ENCODE results near the gene HNF4A. TPM values are rescaled to one million over a fixed set of nuclear protein-coding genes. Genes with fewer than 3 reads are reported as not detected.

The HNF4A gene
- total RNA-seq, 1 experiment from 2014 or later: 0.13 TPM

DNA sequence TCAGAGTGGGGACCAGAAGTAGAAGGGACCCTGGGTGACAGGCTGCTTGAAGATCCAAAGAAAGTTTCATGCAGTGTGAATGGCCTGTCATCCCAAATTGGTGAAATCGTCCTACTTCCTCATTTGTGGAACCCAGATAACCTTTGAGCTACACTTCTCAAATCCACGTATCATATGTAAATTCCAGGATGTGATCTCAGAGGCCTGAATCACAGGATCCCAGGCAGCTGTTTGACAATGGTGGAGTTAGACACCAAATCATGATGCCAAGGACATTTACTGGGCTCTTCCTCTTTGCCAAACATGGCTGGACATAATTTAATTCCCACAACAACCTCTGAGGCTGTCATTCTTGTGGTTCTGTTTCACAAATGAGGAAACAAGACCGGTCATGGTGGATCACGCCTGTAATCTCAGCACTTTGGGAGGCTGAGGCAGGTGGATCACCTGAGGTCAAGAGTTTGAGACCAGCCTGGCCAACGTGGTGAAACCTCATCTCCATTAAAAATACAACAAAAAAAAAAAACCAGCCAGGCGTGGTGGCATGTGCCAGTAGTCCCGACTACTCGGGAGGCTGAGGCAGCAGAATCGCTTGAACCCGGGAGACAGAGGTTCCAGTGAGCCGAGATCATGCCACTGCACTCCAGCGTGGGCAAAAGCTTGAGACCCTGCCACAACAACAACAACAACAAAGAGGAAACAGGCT lies 80.3 kb downstream of the HNF4A start:
- no peaks in the 10 kb centered on the region for H4K20me1 ChIP-seq (ENCODE audit: insufficient read depth)
- no peak overlapping the region for H3K4me3 ChIP-seq
- no peaks in the 10 kb centered on the region for H3K9me2 ChIP-seq (ENCODE audit: insufficient read depth)
- no peaks in the 10 kb centered on the region for H3K27me3 ChIP-seq (ENCODE audit: insufficient read depth, low read depth)
- peak overlapping the region; percentile 58 for H2AFZ ChIP-seq
- intact Hi-C loops (cut with micrococcal nuclease; ENCODE audit: unreplicated experiment): no loop called here
- H3K9me3 ChIP-seq (ENCODE audit: insufficient read depth, low read depth): no peaks in the 10 kb centered on the region
- H3K79me2 ChIP-seq (ENCODE audit: low read depth): no peaks in the 10 kb centered on the region
- peak in 1 of 2 experiments; percentile 58 for DNase-seq
- BruUV-seq (replicated peaks): no TSS peak
- H3K4me1 ChIP-seq (replicated peaks; ENCODE audit: insufficient read depth): peaks cover 10% of the 10 kb centered on the region; the same call in 1 of the 2 replicates
- H3F3A ChIP-seq (ENCODE audit: insufficient read depth, low read depth): peaks cover 18% of the 10 kb centered on the region; the same call in 1 of the 2 replicates
- H3K4me2 ChIP-seq: no peak overlapping the region
- TF ChIP-seq EZH2 (IDR thresholded peaks at IDR 0.05; ENCODE audit: low read depth): no peak
- TF ChIP-seq, protein P1, sequence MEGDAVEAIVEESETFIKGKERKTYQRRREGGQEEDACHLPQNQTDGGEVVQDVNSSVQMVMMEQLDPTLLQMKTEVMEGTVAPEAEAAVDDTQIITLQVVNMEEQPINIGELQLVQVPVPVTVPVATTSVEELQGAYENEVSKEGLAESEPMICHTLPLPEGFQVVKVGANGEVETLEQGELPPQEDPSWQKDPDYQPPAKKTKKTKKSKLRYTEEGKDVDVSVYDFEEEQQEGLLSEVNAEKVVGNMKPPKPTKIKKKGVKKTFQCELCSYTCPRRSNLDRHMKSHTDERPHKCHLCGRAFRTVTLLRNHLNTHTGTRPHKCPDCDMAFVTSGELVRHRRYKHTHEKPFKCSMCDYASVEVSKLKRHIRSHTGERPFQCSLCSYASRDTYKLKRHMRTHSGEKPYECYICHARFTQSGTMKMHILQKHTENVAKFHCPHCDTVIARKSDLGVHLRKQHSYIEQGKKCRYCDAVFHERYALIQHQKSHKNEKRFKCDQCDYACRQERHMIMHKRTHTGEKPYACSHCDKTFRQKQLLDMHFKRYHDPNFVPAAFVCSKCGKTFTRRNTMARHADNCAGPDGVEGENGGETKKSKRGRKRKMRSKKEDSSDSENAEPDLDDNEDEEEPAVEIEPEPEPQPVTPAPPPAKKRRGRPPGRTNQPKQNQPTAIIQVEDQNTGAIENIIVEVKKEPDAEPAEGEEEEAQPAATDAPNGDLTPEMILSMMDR (conservative IDR thresholded peaks at IDR 0.05): no peak
- ChIA-PET POLR2A (ENCODE audit: unreplicated experiment) (no interaction called here), CTCF (interaction anchor here (0.6 to 0.7 kb wide), 3 partner anchors 69 to 331 kb away, joined by 3 to 9 read pairs (median 3); no protein-coding TSS in a partner anchor)
- H3K36me3 ChIP-seq (ENCODE audit: low read depth): no peaks in the 10 kb centered on the region
- no peak overlapping the region for H3K27ac ChIP-seq

DNA sequence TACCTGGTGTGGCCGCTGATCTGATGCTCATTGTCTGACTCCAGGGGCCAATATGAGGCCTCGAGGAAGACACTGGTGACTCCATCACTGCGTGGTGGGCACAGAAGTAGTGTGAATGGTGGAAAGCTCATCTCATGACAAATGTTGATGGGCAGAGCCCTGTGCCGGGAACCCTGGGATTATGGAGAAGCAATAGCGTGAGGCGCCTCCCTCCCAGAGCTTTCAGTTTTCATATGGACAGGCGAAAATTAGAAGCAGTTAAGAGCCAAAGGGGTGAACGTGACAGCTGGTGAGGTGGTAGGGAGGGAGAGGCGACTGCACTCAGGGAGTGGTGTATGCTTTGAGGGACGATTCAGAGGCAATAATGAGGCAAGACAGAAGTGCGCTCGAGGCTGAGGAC lies 80.9 kb downstream of the HNF4A start:
- H3K4me2 ChIP-seq: no peak overlapping the region
- H3K9me2 ChIP-seq (ENCODE audit: insufficient read depth): no peaks in the 10 kb centered on the region
- no peak overlapping the region for H3K4me3 ChIP-seq
- intact Hi-C loops (cut with micrococcal nuclease; ENCODE audit: unreplicated experiment): no loop called here
- H3F3A ChIP-seq (ENCODE audit: insufficient read depth, low read depth): peaks cover 18% of the 10 kb centered on the region; the same call in 1 of the 2 replicates
- H3K79me2 ChIP-seq (ENCODE audit: low read depth): no peaks in the 10 kb centered on the region
- DNase-seq: no peak
- TF ChIP-seq, protein P1 (conservative IDR thresholded peaks at IDR 0.05): no peak
- no peak for TF ChIP-seq EZH2 (IDR thresholded peaks at IDR 0.05; ENCODE audit: low read depth)
- no peak overlapping the region for H3K27ac ChIP-seq
- BruUV-seq (replicated peaks): no TSS peak
- H3K27me3 ChIP-seq (ENCODE audit: insufficient read depth, low read depth): no peaks in the 10 kb centered on the region
- H3K4me1 ChIP-seq (replicated peaks; ENCODE audit: insufficient read depth): peaks cover 10% of the 10 kb centered on the region; the same call in 1 of the 2 replicates
- ChIA-PET POLR2A (ENCODE audit: unreplicated experiment) (no interaction called here), CTCF (interaction anchor here (0.6 kb wide), 2 partner anchors 69 to 213 kb away, joined by 3 to 9 read pairs; no protein-coding TSS in a partner anchor)
- no peaks in the 10 kb centered on the region for H3K36me3 ChIP-seq (ENCODE audit: low read depth)
- no peak overlapping the region for H2AFZ ChIP-seq
- H4K20me1 ChIP-seq (ENCODE audit: insufficient read depth): no peaks in the 10 kb centered on the region
- no peaks in the 10 kb centered on the region for H3K9me3 ChIP-seq (ENCODE audit: insufficient read depth, low read depth)

DNA sequence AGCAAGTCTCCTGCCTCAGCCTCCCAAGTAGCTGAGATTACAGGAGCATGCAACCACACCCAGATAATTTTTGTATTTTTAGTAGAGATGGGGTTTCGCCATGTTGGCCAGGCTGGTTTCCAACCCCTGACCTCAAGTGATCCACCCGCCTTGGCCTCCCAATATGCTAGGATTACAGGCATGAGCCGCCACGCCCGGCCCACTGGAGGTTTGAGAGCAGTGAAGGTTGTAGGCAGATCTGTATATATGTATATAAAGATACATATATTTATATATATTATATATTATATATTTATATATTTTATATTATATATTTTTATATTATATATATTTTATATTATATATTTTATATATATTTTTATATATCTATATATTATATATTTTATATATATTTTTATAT lies 82.0 kb downstream of the HNF4A start:
- H3K27ac ChIP-seq: no peak overlapping the region
- DNase-seq: no peak
- ChIA-PET CTCF (interaction anchor here (0.6 kb wide), 1 partner anchor 24 kb away, joined by 3 read pairs; no protein-coding TSS in a partner anchor), POLR2A (ENCODE audit: unreplicated experiment) (no interaction called here)
- H3K36me3 ChIP-seq (ENCODE audit: low read depth): no peaks in the 10 kb centered on the region
- H3F3A ChIP-seq (ENCODE audit: insufficient read depth, low read depth): peaks cover 18% of the 10 kb centered on the region; the same call in 1 of the 2 replicates
- H3K79me2 ChIP-seq (ENCODE audit: low read depth): no peaks in the 10 kb centered on the region
- intact Hi-C loops (cut with micrococcal nuclease; ENCODE audit: unreplicated experiment): no loop called here
- H3K9me3 ChIP-seq (ENCODE audit: insufficient read depth, low read depth): no peaks in the 10 kb centered on the region
- no peak overlapping the region for H3K4me2 ChIP-seq
- no peak for TF ChIP-seq EZH2 (IDR thresholded peaks at IDR 0.05; ENCODE audit: low read depth)
- TF ChIP-seq, protein P1 (conservative IDR thresholded peaks at IDR 0.05): no peak
- H3K4me3 ChIP-seq: no peak overlapping the region
- no peaks in the 10 kb centered on the region for H3K27me3 ChIP-seq (ENCODE audit: insufficient read depth, low read depth)
- H3K4me1 ChIP-seq (replicated peaks; ENCODE audit: insufficient read depth): peaks cover 16% of the 10 kb centered on the region
- no peaks in the 10 kb centered on the region for H3K9me2 ChIP-seq (ENCODE audit: insufficient read depth)
- H2AFZ ChIP-seq: no peak overlapping the region
- BruUV-seq (replicated peaks): no TSS peak
- no peaks in the 10 kb centered on the region for H4K20me1 ChIP-seq (ENCODE audit: insufficient read depth)

Data from PC-9 (cell line).